HG02973 (cell line): Measurements from ENCODE around the gene TMEM8B.

Source experiments
- ATAC-seq: cut with Tn5 transposase; IDR thresholded peaks from one replicate; pipeline ENCODE4 v1.9.1; 2021; ENCODE audit warnings: moderate library complexity; ENCODE audit not compliant: unreplicated experiment

TMEM8B gene

DNA sequence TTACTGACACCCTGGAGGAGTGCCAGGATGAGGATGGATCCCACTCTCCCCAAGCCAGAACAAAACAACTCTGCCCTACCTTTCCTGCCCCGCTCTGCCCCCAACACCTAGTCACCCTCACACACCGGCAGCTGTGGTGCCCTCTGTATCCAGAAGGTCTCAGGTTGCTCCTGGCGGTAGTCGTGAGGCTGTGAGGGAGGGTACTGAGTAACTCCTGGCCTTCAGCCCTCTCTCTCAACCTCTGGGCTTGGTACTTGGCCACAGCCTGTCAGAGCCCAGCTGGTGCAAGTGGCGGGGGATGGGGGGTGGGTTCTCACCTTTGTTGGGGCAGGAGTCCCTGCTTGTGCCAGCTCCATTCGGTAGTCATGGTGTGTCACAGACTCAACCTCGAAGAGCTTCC is 18.9 kb upstream of the TMEM8B start:
- ATAC-seq = no peak

DNA sequence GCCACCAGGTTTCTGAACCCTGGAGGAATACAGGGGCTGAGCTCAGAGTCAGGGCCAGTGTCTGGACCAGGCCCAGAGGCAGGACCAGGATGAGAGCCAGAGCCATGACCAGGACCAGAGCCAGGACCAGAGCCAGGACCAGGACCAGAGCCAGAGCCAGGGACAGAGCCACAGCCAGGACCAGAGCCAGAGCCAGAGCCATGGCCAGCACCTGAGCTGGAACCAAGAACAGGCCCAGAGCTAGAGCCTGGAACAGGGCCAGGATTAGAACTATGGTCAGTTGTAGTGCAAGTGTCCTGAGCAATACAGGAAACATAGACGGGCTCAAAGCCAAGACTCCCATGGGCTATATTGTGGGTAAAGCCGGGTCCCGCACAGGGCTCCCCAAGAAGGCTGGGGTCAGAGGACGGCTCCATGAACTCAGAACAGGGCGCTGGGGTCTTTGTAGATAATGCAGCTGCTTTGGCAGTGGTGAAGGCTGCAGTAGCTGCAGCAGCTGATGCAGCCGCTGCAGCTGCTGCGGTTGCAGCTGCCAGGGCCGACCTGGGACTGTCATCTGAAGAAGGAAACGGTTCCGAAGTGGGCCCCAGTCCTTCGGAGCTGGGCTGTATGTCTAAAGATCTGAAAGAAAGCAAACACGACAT is 17.5 kb upstream of the TMEM8B start:
- no peak for ATAC-seq

- peak; percentile 54 for ATAC-seq
Observed at GRCh38 chr9:35812025-35812602, 16.9 kb upstream of the TMEM8B start, which contains the start of gene SPAG8. TSS of gene SPAG8 (minus strand) at chr9:35812262. CDS start at chr9:35812147, 115 bp downstream.

DNA sequence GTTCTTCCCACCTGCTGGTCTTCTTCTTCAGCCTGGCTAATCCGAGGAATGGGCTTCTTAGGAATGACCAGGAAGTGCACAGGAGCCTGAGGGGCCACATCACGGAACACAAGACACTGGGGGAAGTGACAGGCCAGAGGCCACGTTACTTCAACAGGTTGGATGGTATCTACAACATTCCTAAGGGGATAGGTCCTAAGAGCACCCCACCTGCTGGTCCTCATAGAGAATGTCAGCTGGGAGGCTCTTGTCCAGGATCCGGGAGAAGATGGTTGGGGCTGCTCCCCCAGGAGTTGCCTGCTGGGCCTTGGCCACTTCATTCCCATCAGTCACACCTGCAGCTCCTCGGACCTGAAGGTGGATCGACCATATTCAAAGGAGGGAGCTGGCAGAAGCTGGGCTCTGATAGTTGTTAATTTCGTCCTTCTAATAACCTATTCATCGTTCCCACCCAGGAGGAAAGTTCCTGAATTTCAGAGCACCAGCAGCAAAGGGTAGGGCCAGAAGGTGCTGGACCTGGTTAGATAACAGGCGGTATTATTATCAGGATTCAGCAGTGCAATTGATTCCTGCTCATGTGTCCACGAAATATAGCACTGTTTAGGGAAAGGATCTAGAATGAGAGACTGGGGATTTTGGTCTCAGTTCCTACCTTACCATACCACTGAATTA is 15.5 kb upstream of the TMEM8B start:
- no peak for ATAC-seq

DNA sequence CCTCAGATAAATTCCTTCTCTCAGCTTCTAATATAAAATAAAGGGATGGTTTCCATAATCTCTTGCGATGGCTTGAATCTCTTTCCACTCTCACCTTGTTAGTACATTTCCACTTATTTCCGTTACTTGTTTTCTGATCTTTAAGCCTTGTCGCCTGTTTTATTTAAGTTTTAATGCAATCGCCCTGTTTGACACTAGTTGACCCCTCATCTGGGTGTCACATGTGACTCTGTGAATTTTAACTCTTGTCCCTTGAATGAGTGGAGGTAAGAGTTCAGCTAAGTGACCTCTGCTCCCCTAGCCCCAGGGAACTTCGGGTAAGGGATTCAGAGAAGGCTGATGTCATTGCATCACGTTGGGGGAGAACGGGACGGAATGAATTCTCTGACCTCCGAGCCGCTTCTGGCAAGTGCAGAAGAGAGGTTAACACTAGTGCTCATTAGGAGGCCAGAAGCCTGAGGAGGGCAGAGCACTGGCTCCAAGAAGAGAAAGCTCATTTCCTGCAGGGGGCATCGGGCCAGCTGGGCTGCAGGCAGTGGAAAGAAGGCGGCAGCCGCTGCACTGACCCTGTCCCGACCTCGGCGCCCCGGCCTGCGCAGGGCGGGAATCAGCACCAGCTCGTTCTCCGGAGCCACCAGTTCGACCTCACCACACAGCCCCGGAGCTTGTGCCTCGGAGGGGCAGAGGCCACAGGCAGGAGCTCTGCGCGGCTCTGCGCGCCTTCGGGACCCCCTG is 14.8 kb upstream of the TMEM8B start:
- peak; percentile 22 for ATAC-seq

GRCh38 chr9:35814841-35815543 is 14.0 kb upstream of the TMEM8B start, which contains the start of gene HINT2:
TSS of gene HINT2 (minus strand) at chr9:35815042. CDS start at chr9:35814979, 63 bp downstream.
- ATAC-seq = peak; percentile 65

DNA sequence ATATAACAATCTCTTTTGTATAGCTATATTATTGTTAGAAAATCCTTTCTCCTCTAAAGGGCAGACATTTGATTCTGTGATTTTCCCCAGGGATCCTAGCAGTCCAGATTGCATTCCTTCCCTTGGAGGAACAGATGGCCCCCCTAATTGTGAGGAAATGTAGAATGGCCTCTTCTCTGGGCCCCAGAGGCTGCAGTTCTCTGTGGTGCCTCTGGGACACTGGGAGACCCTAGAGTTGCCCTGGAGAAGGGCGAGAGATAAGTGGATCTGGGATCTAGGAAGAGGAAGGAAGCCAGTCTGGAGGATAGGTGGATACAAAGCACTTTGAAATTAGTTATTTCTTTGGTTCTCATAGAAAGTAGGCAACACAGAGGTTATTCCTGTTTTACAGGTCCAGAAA is 12.3 kb upstream of the TMEM8B start:
- no peak for ATAC-seq

DNA sequence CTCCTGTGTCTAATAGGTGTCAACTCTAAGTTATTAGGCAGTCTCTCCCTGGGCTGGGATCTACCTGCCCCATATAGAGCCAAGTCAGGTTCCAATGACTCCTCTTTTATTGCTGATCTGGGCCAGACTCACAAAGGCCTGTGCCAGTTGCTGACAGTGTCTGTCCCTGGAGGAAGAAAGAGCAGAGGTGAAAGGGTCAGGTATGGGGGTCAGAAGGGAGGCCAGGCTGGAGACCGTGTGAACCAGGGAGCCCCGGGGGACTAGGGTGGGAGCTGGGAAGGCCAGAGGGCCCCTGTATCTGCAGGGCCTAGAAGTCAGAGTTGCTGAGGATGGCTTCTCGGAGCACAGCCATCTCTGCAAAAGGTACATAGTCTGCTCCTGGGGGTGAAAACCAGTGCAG is 10.7 kb upstream of the TMEM8B start:
- ATAC-seq = no peak

DNA sequence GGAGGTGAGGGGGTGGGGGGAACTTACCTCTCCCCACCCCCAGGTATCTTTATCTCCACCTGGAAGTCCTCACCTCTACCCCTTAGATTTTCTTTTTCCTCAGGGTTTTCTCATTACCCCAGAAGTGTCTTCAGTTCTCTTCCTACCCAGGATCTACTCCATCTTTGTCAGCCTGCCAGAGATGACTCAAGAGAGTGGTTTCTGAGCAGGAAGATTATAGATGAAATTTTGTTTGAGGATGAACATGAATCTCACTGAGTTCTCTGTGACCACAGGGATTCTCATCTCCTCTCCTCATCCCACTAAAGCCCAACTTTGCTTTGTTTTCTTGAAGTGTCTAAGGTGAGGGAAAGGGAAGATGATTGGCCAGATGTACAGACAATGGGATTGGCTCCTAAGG is 9.0 kb upstream of the TMEM8B start:
- no peak for ATAC-seq

DNA sequence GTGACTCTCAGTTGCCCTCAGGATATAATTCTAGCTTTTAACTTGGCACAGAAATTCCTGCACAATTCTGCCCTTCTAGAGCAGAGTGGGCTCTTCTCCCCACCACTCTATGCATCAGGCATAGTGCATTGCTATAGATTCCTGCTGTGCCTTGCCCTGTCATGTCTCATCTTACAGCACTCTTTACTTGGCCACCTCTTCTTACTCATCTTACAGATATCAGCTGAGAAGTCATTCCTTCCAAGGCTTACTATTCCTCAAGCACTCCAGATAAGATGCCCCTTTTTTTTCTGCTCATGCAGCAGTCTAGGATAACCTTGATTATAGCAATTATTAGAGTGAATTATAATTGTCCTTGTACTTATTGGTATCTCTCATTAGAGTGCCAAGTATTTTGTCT is 6.1 kb upstream of the TMEM8B start:
- ATAC-seq = no peak

GRCh38 chr9:35826071-35826701 is 2.8 kb upstream of the TMEM8B start:
- no peak for ATAC-seq

DNA sequence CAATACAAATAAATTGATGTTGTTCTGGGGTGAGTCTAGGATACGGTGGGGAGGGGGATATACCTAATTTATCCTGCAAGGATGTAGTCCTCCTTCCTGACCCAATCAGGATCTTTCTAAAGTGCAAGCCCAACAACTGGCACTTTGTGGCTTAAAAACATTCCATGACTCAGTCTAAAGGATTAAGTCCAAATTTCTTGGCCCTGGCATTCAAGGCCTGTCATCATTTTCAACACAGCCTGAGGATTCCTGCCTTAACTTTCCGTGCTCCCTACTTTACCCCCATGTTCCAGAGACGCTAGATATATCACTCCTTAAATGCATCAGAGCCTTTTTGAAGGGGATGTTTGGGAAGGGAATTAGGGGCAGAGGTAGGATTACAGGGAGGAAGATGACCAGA is 1.5 kb upstream of the TMEM8B start:
- ATAC-seq = no peak

DNA sequence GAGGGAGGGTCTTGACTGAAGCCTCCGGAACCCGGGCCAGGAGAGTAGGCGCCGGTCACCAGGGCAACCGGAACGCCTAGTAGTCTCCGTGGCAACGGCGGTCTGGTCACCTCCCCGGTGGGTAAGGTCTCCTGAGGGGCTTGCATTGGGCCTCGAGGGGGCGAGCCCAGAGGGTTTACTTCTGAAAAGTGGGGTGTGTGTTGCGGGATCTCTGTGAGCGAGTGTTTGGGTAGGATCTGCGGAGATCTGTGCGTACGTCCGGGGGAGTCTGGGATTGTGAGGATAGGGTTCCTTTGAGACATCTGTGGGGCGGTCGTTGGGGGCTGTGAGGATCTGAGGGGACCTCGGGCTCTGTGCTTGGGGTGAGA is 328 bp upstream of the TMEM8B start, which contains the start of gene FAM221B:
Gene FAM221B, minus strand, starts transcription at position 17 of the 368 bp plus-strand sequence. CDS start 2,571 bp downstream, outside the sequence.
- peak; percentile 11 for ATAC-seq

DNA sequence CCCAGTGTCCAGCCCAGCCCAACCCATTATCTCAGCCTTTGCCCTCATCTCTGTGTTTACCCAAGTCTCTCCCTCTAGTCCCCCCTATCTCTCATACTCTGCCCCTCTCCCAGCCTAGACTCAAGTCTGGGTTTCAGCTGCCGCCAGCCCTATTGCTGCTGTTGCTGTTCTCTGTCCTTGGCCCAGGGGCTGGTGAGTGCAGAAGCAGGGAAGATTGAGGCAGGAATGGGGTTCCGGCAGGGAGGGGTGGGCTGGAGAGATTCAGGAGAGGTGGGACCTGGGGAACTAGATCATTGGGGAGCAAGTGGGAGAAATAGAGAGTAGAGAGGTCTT is 702 bp downstream of the TMEM8B start:
- ATAC-seq = no peak

DNA sequence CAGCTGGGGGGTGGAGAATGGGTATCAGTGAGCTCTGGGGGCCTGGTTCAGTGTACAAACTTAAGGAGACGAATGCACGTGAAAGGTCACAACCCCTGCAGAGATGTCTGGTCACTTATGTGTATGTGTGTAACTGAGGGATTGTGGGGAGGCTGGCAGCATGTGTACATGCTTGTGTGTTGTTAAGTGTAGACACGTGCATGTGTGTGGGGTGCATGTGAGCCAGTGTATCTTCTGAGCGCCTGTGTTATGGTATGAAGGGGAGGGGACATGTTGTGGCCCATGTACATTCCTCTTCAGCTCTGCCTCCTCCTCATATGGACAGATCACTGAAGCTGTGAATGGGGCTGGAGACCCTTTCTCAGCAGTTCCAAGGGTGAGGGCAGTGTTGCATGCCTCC is 2.0 kb downstream of the TMEM8B start:
- ATAC-seq = no peak

GRCh38 chr9:35832814-35833213 is 3.8 kb downstream of the TMEM8B start:
- ATAC-seq = no peak

DNA sequence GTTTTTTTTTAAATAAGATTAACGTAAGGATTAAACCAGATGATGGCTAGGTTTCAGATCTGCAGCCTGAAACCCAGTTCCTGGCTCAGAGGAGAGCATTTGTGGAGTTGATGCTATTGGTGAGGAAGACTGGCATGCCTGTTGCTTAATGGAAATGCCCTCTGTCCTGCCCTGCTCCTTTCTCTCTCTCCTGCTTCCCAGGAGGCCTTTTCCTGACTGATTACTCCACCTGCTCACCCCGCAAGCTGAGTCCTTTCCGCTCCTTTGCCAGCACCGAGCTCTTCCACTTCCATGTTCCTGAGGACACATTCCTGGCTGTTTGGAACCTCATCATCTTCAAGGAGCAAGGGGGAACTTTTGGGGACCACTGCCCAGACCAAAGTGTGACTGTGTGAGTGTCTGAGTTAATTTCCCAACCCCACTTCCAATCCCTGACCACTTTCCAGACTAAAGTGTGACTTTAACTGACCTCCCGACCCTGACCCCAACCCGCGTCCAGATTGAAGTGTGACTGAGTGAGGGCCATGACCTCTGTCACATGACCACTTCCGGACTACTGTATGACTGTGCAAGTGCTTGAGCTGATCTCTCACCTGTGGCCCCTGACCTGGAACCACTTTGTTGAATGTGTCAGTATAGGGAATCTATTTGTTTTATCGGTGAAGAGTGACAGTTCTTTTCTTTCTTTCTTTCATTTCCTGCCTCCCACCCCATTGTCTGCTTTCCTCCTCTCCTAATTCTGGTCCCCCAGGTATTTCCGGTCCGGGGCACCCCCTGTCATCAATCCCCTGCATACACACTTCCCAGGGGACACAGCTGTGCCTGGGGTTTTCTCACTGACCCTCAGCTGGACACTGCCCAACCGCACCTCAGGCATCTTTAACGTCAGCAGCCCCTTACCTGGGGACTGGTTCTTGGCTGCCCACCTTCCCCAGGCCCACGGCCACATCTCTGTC is 5.5 kb downstream of the TMEM8B start:
- ATAC-seq = no peak

DNA sequence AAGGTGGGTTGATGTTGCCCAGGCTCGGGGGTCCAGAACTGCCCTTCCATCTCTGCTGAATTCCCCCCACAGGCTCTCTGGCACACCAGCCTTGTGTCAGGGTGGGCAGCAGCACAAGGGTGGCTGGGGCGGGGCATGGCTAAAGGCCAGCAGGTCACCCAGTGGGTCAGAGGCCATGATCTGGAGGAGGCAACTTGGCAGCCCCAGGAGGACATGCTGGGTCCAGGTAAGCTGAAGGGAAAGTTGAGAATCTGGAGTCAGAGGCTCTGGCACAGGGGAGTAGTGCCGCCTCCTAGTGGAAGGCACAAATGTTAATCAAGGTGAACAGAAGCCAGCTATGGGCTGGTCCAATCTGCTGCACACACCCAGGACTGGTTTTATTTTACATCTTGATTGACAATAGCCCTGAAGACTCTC is 6.2 kb downstream of the TMEM8B start:
- no peak for ATAC-seq

- no peak for ATAC-seq
Observed at GRCh38 chr9:35835766-35836165, 6.7 kb downstream of the TMEM8B start.
